ENCODE data around the gene RORB. TPM values are rescaled to one million over a fixed set of nuclear protein-coding genes. Genes with fewer than 3 reads are reported as not detected.

Gene RORB
- total RNA-seq, 1 experiment from 2014 or later = 0.08 TPM

- Histone ChIP-seq H3K36me3 (ENCODE audit: control insufficient read depth, insufficient read depth, low read length) (no peaks in the 10 kb centered on the region), H3K4me3 (ENCODE audit: low read depth in 2 of 2, low read length in 2 of 2) (no peak overlapping the region), H3K27ac (ENCODE audit: low read length) (no peak overlapping the region), H3K27me3 (ENCODE audit: control insufficient read depth, insufficient read depth, low read length) (no peaks in the 10 kb centered on the region), H3K4me1 (ENCODE audit: control insufficient read depth, insufficient read depth, low read length) (no peaks in the 10 kb centered on the region), H3K9me3 (ENCODE audit: control insufficient read depth, insufficient read depth, low read depth, low read length) (no peaks in the 10 kb centered on the region)
- TF ChIP-seq SIN3A (IDR thresholded peaks at IDR 0.05; ENCODE audit: borderline replicate concordance, insufficient read depth, low read depth, low read length) (no peak), POLR2AphosphoS5 (IDR thresholded peaks at IDR 0.05; ENCODE audit: low read depth, low read length) (no peak), REST (IDR thresholded peaks at IDR 0.05; ENCODE audit: insufficient read depth in 1 of 2, low read depth in 2 of 2, low read length in 1 of 2) (no peak), CTCF (IDR thresholded peaks at IDR 0.05) (no peak)
- intact Hi-C loops (cut with micrococcal nuclease; ENCODE audit: unreplicated experiment) = no loop called here
- in situ Hi-C loops (cut with HindIII; ENCODE audit: low pct_unique_long_range_greater_than_20kb, low sequenced_read_pairs) = no loop called here
- ChIA-PET CTCF (no interaction called here), POLR2A (no interaction called here)
- no TSS peak for BruUV-seq (replicated peaks)
- DNase-seq (ENCODE audit: low read depth, low spot score) (no peak), ATAC-seq (no peak)
Measured at GRCh38 chr9:74554751-74555419, 57.8 kb downstream of the RORB start.

GRCh38 chr9:74555565-74555964, 58.4 kb downstream of the RORB start:
- CTCF ChIA-PET = no interaction called here
- no TSS peak for BruUV-seq (replicated peaks)
- in situ Hi-C loops (cut with HindIII; ENCODE audit: low pct_unique_long_range_greater_than_20kb, low sequenced_read_pairs) = no loop called here

More at GRCh38 chr9:74555565-74555964, 58.4 kb downstream of the RORB start:
- H3K9me3 ChIP-seq (ENCODE audit: control insufficient read depth, insufficient read depth, low read depth, low read length) = no peaks in the 10 kb centered on the region
- H3K27ac ChIP-seq (ENCODE audit: low read length) = no peak overlapping the region
- H3K27me3 ChIP-seq (ENCODE audit: control insufficient read depth, insufficient read depth, low read length) = no peaks in the 10 kb centered on the region
- no peak for DNase-seq (ENCODE audit: low read depth, low spot score)
- no peak for TF ChIP-seq REST (IDR thresholded peaks at IDR 0.05; ENCODE audit: insufficient read depth in 1 of 2, low read depth in 2 of 2, low read length in 1 of 2)
- TF ChIP-seq TCF7L2 (IDR thresholded peaks at IDR 0.05; ENCODE audit: low read depth, low read length) = no peak
- no peak for TF ChIP-seq POLR2AphosphoS5 (IDR thresholded peaks at IDR 0.05; ENCODE audit: low read depth, low read length)
- no peak for TF ChIP-seq SIN3A (IDR thresholded peaks at IDR 0.05; ENCODE audit: borderline replicate concordance, insufficient read depth, low read depth, low read length)
- TF ChIP-seq CTCF (IDR thresholded peaks at IDR 0.05) = no peak
- no peak for ATAC-seq
- H3K36me3 ChIP-seq (ENCODE audit: control insufficient read depth, insufficient read depth, low read length) = no peaks in the 10 kb centered on the region
- POLR2A ChIA-PET = no interaction called here
- H3K4me3 ChIP-seq (ENCODE audit: low read depth in 2 of 2, low read length in 2 of 2) = no peak overlapping the region
- intact Hi-C loops (cut with micrococcal nuclease; ENCODE audit: unreplicated experiment) = no loop called here
- no peaks in the 10 kb centered on the region for H3K4me1 ChIP-seq (ENCODE audit: control insufficient read depth, insufficient read depth, low read length)

Data from Panc1 (cell line).